ENCODE measurements around the gene PTCHD1.

Gene PTCHD1

DNA sequence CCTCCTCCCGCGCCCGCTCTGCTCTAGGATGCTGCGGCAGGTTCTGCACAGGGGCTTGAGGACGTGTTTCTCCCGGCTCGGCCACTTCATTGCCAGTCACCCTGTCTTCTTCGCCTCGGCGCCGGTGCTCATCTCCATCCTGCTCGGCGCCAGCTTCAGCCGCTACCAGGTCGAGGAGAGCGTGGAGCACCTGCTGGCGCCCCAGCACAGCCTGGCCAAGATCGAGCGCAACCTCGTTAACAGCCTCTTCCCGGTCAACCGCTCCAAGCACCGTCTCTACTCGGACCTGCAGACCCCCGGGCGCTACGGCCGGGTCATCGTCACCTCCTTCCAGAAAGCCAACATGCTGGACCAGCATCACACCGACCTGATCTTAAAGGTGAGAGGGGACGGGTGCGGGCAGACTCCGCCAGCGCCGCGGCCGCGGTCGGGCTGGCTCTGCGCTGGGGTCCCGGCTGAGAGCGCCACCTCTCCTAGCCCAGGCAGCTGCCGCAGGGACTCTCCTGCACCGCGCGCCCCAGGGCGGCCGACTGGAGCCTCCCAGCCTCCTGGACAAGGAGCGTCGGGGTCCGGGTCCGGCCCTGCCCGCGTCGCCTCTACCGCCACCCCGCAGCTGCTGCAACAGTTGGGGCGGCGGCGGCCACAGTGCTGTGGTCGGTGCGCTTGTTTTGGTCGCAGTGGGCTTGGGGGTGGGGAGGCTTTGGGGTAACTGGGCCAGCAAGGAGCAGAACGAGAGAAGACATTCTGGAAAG, at the start of gene PTCHD1:
Gene PTCHD1, plus strand, starts transcription at position 2 of the 752 bp plus-strand sequence. Its CDS starts 27 bp downstream, at position 29.
- DNase-seq, result no peak

DNA sequence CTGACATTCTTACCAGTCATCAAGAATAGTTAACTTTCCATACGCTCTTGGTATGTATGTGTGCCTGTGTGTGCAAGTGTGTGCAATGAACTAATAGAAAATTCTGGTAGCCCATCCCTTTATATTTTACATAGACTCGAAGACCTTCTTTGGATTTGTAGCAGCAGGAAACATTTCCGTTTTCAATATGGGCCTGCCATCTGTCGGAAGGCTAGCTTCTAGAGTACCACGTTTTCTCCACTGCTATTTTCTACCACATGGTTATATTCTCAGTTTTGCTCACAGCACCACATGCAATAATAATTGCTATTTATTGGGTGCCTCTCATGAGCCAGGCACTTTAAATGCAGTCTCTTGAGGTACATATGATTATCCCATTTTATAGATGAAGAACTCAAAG, 47.9 kb upstream of the PTCHD1 start:
- no peak for DNase-seq

DNA sequence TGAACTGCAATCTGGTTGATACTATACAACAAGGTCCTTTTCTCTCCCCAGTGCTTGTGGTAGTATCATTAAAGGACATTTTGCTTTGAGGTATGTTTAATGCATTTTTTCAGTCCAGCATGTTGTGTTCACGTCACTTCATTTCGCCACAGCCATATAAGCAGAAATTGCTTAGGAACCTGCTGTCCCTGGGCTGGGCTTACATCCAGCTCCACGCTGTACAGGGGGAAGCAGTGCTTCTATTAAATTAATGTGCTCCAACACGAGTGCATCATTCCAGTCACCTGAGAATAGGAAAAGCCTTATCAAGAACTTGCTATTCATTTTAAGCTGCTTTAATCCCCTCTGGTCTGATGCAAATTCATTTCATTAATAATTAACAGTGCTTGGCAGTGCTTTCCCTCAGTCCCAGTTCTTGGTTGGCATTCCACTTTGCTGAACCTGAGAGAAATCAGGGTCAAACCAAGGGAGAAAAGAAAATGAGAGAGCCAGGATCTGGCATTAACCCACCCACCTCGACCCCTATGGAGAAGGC, 47.4 kb upstream of the PTCHD1 start:
- DNase-seq, result no peak

DNA sequence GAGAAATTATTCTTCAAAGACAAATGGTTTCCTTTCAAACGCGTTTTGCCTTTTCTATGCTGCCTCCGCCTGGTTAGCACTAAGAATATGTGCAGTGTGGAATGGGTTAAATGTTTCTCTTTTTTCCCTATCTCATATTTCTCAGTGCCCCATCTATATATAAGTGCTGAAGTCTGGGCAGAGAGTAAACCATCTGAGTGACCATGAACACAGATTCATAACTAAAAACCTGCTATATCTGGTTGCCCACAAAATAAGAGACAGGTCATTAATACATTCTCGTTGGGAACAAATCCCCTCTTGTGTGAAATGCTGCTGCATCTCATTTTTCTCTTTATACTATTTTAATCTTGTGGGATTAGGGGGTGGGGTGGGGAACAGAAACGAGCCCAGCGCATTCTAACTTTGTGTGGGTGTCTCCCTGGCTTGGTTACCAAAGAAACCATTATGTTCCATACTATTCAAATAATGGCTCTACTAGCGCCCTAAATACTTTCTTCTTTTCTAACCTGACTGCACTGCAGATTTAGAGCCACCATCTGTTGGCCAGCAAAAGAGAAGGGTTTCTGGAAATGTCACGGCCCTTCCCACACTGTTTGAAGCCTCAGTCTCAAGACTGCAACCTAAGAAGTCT, 42.2 kb upstream of the PTCHD1 start:
- no peak for DNase-seq

DNA sequence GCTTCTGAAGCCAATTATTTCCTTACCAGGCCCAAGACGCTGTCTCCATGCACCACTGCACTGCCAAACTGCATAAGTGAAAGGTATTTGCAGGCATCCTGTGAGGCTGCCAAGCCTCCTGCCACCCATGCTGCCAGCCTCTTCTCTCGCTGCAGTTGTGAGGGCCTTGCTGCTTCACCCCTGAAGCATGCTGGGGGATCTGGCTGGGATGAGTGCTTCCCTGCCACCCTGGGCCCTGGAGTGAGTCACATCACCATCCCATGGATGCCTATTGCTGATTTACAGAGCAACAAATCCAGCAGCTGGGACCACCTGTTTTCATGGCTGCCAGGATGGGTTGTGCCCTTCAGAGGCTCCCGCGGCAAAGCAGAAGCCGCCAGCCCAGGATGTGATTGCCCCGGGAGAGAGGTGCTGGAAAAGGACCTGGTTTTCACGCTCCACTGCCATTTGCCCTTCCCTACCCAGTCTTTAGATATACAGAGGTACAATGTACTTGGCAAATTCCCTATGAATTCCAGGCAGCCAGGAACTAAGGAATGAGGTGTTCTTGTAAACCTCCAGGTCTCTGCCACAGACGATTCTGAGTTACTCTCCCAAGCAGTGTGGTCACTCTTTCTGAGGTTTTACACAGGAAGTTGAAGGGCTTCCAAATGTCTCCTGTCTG, 41.5 kb upstream of the PTCHD1 start:
- peak; percentile 75 for DNase-seq

DNA sequence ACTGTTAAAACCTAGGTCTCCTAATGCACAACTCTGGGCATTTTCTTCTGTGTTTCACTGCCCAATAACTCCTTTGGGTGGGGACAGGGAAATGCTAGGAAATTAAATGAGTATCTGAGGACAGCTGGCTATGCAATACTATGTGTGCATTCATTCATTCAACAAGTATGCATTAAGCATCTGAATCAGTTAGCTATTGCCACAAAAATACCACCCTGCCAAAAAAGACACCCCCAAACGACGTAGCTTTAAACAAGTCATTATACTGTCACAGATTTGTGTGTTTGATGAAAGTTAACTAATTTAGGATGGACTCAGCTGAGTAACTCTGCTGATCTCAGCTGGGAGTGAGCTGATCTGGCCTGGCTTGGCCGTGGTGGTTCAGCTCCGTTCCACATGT, 29.8 kb upstream of the PTCHD1 start:
- DNase-seq, result no peak

GRCh38 chrX:23311731-23312130, 22.9 kb upstream of the PTCHD1 start:
- no peak for DNase-seq

DNA sequence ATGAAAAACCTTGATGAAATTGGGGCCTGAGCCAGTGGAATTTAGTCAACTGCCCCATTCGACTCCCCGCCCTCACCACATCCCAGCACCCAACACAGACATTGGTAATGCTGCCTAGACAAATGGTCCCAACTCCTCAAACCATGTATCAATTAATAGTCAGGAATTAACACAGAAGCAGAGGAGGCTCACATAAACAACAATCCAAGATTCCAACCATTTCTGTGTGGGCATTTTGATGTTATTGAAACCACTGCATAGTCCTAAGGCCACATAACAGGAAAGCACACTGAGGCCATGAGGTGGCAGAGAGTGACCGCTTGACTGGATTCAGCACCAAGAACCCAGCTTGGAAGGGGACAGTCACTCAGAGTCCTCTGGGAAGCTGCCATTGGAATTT, 22.5 kb upstream of the PTCHD1 start:
- no peak for DNase-seq

DNA sequence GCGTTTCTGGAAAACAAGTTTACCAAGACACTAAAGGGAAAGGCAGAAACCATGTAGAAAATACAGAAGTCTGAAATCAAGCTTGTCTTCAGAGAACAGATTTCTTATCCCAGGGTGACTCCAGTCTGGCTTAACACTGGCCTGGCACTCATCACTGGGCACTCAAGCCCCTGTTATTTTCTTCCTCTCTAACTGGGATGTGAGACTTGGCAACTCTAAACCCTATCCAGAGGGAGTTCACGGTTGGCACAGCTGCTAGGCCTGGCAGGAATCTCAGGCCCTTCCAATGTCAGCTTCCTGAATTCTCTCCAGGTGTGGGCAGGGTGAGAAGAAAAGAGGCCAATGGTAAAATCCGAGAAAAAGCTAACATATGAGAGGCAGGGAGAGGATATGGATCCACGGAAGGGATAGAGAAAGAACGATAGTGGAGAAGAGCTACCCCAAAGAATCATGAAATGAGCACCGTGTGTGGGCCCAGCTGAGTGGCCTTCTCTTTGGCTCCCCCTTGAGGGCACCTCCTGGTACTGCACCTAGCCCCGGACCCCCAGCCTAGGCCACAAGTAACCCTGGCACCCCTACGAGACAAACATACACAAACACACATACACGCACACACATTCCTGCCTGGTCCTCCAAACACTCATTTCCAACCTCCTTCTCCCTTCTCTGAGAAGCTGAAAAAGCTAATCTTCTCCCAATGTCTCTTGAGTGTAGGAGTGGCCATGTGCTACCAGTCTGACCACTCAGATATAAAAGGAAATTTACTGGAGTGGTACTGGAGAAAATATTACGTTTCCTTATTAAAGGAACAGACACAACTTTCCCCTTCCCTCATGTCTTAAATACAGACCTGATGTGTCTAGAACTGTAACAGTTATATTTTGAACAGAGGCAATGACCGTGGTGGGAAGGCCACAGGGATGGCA, 16.6 kb upstream of the PTCHD1 start:
- peak; percentile 53 for DNase-seq

DNA sequence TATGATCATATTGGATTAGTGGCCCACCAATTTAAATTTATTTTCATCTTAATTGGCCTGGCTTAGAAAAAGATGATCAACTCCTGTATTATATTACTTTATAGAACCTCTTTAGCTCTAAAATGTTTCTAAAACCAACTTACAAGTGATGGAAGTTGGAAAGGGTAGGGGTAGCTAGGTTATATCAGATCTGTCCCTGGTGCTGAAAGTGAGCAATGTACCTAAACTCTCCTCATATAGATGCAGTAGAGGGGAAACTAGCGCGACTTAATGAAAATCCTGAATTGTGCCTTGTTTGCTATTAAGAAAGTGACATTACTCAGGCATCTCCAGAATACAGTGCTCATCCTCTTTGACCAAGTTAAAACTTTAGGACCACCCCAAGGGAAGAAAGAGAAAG, 7.5 kb upstream of the PTCHD1 start:
- no peak for DNase-seq

DNA sequence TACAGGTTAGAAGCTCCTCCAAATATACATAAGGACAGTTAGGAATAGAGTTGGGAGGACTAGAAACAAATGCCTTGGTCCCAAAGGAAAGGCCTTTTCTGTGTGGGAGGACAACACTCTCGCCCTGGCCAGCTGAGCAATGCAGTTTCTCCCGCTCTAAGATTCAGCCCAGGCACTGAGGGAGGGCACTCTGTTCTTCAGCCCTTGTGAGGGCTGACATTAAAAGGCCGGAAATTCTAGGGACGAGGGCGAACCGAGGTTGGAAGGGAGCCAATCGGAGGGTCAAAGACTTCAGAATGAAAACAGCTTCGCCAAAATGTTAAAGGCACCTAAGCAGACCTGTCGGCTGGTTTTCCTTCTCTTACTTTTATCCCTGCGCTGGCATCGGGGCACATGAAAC, 2.9 kb upstream of the PTCHD1 start:
- DNase-seq, result no peak

DNA sequence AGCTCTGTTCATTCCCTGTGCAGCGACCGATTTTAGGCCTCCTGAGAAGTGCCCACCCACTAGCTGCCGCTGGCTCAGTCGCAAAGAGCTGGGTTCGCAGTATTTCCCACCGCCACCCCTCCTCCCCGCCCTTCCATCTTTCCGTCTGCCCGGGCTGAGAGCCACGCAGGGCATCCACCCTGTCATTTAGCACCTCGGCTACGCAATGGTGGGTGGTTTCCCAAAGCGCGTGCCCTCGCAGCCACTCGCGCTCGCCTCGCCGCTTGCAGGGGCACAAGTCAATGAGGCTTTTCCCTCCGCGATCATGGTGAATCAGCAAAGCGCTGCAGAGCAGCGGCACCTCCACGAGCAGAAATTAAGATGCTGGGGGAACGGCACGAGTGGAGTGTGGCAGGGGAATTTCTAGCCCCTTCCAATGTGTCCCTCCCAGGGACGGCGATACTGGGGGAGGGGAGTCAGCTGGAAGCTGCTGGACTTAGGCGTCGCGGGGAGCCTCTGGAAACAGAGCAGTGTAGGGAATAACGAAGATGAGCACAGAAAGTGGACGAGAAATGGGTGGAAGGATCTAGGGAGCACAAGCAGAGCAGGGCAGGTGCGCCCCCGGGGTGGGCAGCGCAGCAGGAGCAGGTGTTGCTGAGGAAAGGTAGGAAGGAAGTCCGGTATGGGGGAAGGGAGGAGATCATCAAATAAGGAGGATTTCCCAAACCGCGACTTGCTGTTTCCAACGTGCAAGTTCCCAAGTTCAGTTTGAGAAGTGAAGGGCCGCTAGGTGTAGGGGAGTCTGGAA, 2.4 kb upstream of the PTCHD1 start:
- DNase-seq, result no peak

GRCh38 chrX:23332888-23333821, 1.5 kb upstream of the PTCHD1 start:
- DNase-seq, result no peak

DNA sequence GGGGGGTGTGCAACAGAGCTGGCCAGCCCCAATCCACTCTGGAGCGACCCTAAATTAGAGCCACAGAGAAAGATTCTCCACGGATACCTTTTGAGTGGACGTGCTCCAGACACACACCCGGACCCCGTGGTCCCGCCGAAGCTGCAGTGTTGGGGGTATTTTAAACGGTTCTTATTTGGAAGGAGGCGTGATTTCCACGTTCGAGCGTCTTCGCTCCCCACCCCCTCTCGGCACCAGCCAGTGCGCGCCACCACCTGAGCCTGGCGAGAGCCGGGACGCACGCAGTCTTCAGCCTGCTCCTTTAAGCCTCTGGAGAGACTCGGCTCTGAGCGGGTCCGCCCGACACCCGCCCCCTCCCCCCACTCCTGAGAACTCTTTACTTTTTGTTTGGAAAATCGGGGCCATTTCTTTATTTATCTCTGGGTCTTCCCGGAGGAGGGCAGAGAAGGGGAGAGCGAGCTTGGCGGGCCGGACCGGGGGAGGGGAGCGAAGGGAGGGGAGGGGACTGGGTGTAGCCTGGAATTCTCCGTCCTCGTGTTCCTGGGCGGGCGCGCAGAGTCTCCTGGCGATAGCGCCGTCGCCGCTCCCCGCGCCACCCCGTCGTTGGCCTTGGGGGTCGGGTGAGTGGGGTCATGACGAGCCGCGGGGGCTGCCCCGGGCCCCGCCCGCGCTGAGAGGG, 668 bp upstream of the PTCHD1 start:
- no peak for DNase-seq

DNA sequence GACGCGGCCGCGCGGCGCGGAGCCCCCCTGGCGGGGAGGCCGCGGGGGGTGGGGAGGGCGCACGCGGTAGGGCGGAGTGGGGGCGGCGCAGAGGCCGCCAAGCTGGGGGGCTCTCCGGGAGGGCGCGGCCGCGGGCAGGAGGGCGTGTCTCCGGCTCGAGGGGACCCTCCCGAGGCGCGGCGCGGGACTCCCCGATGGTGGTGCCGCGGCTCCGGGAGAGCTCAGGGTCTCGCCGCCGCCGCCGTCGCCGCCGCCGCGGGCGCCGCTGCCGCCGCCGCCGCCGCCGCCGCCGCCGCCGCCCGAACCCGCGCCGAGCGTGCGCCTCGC, 165 bp upstream of the PTCHD1 start:
- DNase-seq, result no peak

- DNase-seq, result no peak
Observed at GRCh38 chrX:23338334-23338733, 3.7 kb downstream of the PTCHD1 start.

GRCh38 chrX:23341452-23341851, 6.8 kb downstream of the PTCHD1 start:
- DNase-seq, result no peak

- no peak for DNase-seq
Observed at GRCh38 chrX:23344238-23344903, 9.7 kb downstream of the PTCHD1 start.

DNA sequence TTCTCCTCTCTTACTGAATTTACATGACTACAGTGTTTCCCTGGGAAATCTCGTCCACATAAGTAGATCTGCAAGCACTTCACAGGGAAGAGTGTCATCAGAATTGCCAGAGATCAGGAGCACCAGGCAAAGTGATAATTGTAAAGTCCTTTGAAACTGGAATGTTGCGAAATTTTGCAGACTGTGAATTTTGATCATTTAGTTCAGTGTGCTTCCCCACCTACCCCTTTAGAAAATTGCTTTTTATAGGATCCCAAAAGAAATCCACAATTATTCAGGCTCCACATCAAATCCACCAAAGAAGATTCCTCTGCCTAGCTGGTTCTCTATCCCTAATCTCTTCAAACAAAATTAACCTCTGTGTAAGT, 10.2 kb downstream of the PTCHD1 start:
- DNase-seq, result no peak

GRCh38 chrX:23356189-23356588, 21.5 kb downstream of the PTCHD1 start:
- DNase-seq, result no peak
